ENCODE results near the gene TLE2. TPM values are rescaled to one million over a fixed set of nuclear protein-coding genes. Genes with fewer than 3 reads are reported as not detected.

The TLE2 gene
- total and polyA plus RNA-seq, 9 of the 15 experiments (the other 6 are each of a cell fraction or from before 2014, with no cell fraction given) = 0.35 to 13.1 (median 6.2) TPM

DNA sequence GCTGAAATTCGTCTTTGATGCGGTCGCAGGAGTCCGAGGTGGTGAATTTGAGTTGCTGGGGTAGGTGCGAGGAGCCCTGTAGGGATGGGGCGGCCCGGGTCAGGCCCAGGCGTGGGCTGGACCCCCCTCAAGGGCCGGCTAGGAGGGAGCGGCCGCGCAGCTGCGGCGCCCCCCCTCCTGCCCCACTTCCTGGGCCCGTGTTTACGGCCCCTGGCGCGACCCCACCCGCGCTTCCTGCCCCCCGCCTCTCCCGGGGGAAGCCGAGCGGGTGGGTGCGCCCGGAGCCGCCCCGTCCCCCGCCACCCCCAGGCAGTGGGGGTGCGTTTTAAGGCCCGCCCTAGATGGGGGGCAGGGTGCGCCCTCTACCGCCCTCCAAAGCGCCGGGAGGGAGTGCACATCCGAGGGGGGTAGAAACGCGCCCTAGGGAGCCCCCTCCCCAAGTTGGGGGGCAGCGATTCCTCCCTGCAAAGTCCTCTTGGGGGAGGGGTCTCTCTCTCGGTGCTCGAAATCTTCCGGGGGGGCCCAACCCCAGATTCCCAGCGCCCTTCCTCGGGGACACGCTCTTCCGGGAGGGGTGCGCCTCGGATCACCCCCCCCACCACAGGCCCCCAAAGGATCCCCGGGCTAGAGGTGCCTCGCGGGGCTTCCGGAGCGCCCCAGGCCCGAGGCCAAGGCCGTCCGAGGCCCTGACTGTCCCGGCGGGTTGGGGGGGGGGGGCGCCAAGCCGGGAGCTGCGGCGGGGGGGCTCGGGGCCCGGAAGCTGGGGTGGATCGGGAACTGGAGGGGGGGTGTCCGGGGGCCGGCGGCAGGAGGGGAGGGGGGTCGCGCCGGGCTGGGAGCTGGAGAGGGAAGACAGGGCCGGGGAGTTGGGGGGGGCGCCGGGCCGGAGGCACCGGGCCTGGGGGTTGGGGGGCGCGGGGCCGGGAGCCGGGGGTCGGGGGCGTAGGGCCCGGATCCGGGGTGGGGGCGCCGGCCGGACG is 32.4 kb upstream of the TLE2 start (continued):
- TF ChIP-seq, protein P1, sequence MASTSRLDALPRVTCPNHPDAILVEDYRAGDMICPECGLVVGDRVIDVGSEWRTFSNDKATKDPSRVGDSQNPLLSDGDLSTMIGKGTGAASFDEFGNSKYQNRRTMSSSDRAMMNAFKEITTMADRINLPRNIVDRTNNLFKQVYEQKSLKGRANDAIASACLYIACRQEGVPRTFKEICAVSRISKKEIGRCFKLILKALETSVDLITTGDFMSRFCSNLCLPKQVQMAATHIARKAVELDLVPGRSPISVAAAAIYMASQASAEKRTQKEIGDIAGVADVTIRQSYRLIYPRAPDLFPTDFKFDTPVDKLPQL (IDR thresholded peaks at IDR 0.05; ENCODE audit: extremely low read depth, insufficient read length) = no peak
- TF ChIP-seq TCFL5 (CRISPR knock-in tag; conservative IDR thresholded peaks at IDR 0.05) = no peak
- TF ChIP-seq NUFIP1 (IDR thresholded peaks at IDR 0.05; ENCODE audit: partially characterized antibody) = no peak
- TF ChIP-seq DDX20 (tag; IDR thresholded peaks at IDR 0.05; ENCODE audit: low read depth) = no peak
- TF ChIP-seq CSDE1 (IDR thresholded peaks at IDR 0.05) = no peak
- 0 out of 2 replicates have a peak, but pooled peaks have one; percentile 40 for TF ChIP-seq SMARCE1 (IDR thresholded peaks at IDR 0.05)
- TF ChIP-seq, protein P2, sequence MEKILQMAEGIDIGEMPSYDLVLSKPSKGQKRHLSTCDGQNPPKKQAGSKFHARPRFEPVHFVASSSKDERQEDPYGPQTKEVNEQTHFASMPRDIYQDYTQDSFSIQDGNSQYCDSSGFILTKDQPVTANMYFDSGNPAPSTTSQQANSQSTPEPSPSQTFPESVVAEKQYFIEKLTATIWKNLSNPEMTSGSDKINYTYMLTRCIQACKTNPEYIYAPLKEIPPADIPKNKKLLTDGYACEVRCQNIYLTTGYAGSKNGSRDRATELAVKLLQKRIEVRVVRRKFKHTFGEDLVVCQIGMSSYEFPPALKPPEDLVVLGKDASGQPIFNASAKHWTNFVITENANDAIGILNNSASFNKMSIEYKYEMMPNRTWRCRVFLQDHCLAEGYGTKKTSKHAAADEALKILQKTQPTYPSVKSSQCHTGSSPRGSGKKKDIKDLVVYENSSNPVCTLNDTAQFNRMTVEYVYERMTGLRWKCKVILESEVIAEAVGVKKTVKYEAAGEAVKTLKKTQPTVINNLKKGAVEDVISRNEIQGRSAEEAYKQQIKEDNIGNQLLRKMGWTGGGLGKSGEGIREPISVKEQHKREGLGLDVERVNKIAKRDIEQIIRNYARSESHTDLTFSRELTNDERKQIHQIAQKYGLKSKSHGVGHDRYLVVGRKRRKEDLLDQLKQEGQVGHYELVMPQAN (IDR thresholded peaks at IDR 0.05; ENCODE audit: borderline replicate concordance) = no peak
- no peak for TF ChIP-seq ZNF277 (CRISPR knock-in tag; IDR thresholded peaks at IDR 0.05; ENCODE audit: borderline replicate concordance)
- no peak for TF ChIP-seq KDM2B (CRISPR knock-in tag; IDR thresholded peaks at IDR 0.05)
- TF ChIP-seq RHOXF2B (CRISPR knock-in tag; conservative IDR thresholded peaks at IDR 0.05) = no peak
- peak; percentile 26; the same call in 1 of the 2 replicates for TF ChIP-seq BRD4 (IDR thresholded peaks at IDR 0.05)
- TF ChIP-seq, protein P3, sequence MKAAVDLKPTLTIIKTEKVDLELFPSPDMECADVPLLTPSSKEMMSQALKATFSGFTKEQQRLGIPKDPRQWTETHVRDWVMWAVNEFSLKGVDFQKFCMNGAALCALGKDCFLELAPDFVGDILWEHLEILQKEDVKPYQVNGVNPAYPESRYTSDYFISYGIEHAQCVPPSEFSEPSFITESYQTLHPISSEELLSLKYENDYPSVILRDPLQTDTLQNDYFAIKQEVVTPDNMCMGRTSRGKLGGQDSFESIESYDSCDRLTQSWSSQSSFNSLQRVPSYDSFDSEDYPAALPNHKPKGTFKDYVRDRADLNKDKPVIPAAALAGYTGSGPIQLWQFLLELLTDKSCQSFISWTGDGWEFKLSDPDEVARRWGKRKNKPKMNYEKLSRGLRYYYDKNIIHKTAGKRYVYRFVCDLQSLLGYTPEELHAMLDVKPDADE (conservative IDR thresholded peaks at IDR 0.05; ENCODE audit: control insufficient read depth, low read depth, low read length) = peak; percentile 45; the same call in 1 of the 2 replicates
- no peak for TF ChIP-seq NCOA1 (IDR thresholded peaks at IDR 0.05; ENCODE audit: low read depth)
- 0 out of 2 replicates have a peak, but pooled peaks have one; percentile 31 for TF ChIP-seq ZC3H4 (CRISPR knock-in tag; IDR thresholded peaks at IDR 0.05; ENCODE audit: borderline replicate concordance)
- TF ChIP-seq XRCC4 (IDR thresholded peaks at IDR 0.05; ENCODE audit: extremely low read depth, insufficient read depth, insufficient read length) = no peak
- TF ChIP-seq STAT5A (IDR thresholded peaks at IDR 0.05; ENCODE audit: borderline replicate concordance, low read length) = no peak
- TF ChIP-seq EWSR1 (IDR thresholded peaks at IDR 0.05; ENCODE audit: borderline replicate concordance, low read depth, partially characterized antibody) = no peak
- no peak for TF ChIP-seq U2AF1 (optimal IDR thresholded peaks at IDR 0.05; ENCODE audit: low read depth, low read length)
- TF ChIP-seq, protein P4, sequence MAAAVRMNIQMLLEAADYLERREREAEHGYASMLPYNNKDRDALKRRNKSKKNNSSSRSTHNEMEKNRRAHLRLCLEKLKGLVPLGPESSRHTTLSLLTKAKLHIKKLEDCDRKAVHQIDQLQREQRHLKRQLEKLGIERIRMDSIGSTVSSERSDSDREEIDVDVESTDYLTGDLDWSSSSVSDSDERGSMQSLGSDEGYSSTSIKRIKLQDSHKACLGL (CRISPR knock-in tag; IDR thresholded peaks at IDR 0.05; ENCODE audit: borderline replicate concordance, poor library complexity, severe bottlenecking) = no peak
- no peak for TF ChIP-seq CCAR2 (IDR thresholded peaks at IDR 0.05; ENCODE audit: low read depth, low read length)
- no peak for TF ChIP-seq TSC22D4 (tag; IDR thresholded peaks at IDR 0.05)
- TF ChIP-seq PTTG1 (tag; IDR thresholded peaks at IDR 0.05; ENCODE audit: low read depth) = no peak
